Cardiac fibroblast (primary cell): ENCODE measurements around the gene PYCARD.

Experiments
- DNase-seq, 2 donors: peaks; one replicate each; pipeline versions ENCODE4 v3.0.0 to v3.0.0-alpha.2; 2010; ENCODE audit warnings: low read depth in 2 of 2
- H3K4me3 ChIP-seq, 2 donors: replicated peaks in 1 of 2; 1 replicate in 1 of 2; 2 replicates in 1 of 2; pipeline ENCODE4 v1.5.1; 2011; ENCODE audit warnings: low read depth in 2 of 2, low read length in 2 of 2, mild to moderate bottlenecking in 2 of 2, moderate library complexity in 1 of 2
- CTCF ChIP-seq: IDR thresholded peaks from one replicate; pipeline ENCODE4 v1.5.1; 2011; ENCODE audit warnings: low read depth, mild to moderate bottlenecking, low read length, inconsistent platforms

PYCARD gene

GRCh38 chr16:31189412-31189778, 13.2 kb downstream of the PYCARD start:
- no peak for TF ChIP-seq CTCF
- no peak for DNase-seq
- H3K4me3 ChIP-seq, result no peak overlapping the region

GRCh38 chr16:31188450-31189411, 13.8 kb downstream of the PYCARD start:
- no peak overlapping the region for H3K4me3 ChIP-seq
- no peak for DNase-seq
- TF ChIP-seq CTCF, result no peak

- no peak overlapping the region for H3K4me3 ChIP-seq
- no peak for DNase-seq
- no peak for TF ChIP-seq CTCF
Observed at GRCh38 chr16:31187808-31188189, 14.8 kb downstream of the PYCARD start.

GRCh38 chr16:31186930-31187807, 15.4 kb downstream of the PYCARD start:
- no peak for TF ChIP-seq CTCF
- H3K4me3 ChIP-seq, result no peak overlapping the region
- no peak for DNase-seq

- TF ChIP-seq CTCF, result no peak
- DNase-seq, result no peak
- no peak overlapping the region for H3K4me3 ChIP-seq
Observed at GRCh38 chr16:31186176-31186575, 16.4 kb downstream of the PYCARD start.

GRCh38 chr16:31185339-31185738, 17.2 kb downstream of the PYCARD start:
- no peak for DNase-seq
- H3K4me3 ChIP-seq, result no peak overlapping the region
- TF ChIP-seq CTCF, result no peak
